ENCODE data around the gene ITPR1. TPM values are rescaled to one million over a fixed set of nuclear protein-coding genes. Genes with fewer than 3 reads are reported as not detected.

The ITPR1 gene
- total and polyA plus RNA-seq, 2 experiments from 2014 or later, result 6.8 to 21.0 TPM

GRCh38 chr3:4826237-4827100 lies 333.3 kb downstream of the ITPR1 start (continued):
- TF ChIP-seq REST (IDR thresholded peaks at IDR 0.05; ENCODE audit: unreplicated experiment) (no peak), ZNF114 (CRISPR knock-in tag; IDR thresholded peaks at IDR 0.05) (no peak), CREB1 (CRISPR knock-in tag; IDR thresholded peaks at IDR 0.05; ENCODE audit: low read depth) (no peak)

GRCh38 chr3:4827767-4828166 lies 334.6 kb downstream of the ITPR1 start:
- no peaks in the 10 kb centered on the region for H3F3A ChIP-seq (replicated peaks; ENCODE audit: low read depth)
- TF ChIP-seq STAT1 (IDR thresholded peaks at IDR 0.05; ENCODE audit: unreplicated experiment) (no peak), CTCF (conservative IDR thresholded peaks at IDR 0.05; ENCODE audit: low read depth in 2 of 2) (no peak), EZH2 (IDR thresholded peaks at IDR 0.05; ENCODE audit: low read depth, unreplicated experiment) (no peak), ZNF462 (CRISPR knock-in tag; IDR thresholded peaks at IDR 0.05) (no peak), REST (IDR thresholded peaks at IDR 0.05; ENCODE audit: unreplicated experiment) (no peak), ZNF114 (CRISPR knock-in tag; IDR thresholded peaks at IDR 0.05) (no peak), CREB1 (CRISPR knock-in tag; IDR thresholded peaks at IDR 0.05; ENCODE audit: low read depth) (no peak)
- no peak overlapping the region for H3K4me2 ChIP-seq
- no peaks in the 10 kb centered on the region for H3K27me3 Mint-ChIP-seq (ENCODE audit: insufficient read depth, low read depth, poor library complexity)
- H3K4me1 Mint-ChIP-seq, result peaks cover 30% of the 10 kb centered on the region
- H3K27ac Mint-ChIP-seq, result no peak overlapping the region
- H3K4me3 ChIP-seq, result no peak overlapping the region
- no peaks in the 10 kb centered on the region for H3K27me3 ChIP-seq (ENCODE audit: insufficient read depth)
- peaks cover 9% of the 10 kb centered on the region for H3K4me1 ChIP-seq (ENCODE audit: insufficient read depth)
- no peak overlapping the region for H3K4me3 Mint-ChIP-seq
- H3K36me3 Mint-ChIP-seq (ENCODE audit: low read depth), result no peaks in the 10 kb centered on the region
- no peaks in the 10 kb centered on the region for H3K36me3 ChIP-seq (ENCODE audit: insufficient read depth)
- H3K27ac ChIP-seq (ENCODE audit: low read depth), result no peak overlapping the region
- no peaks in the 10 kb centered on the region for H3K79me2 ChIP-seq (replicated peaks; ENCODE audit: insufficient read depth)
- ATAC-seq (no peak), DNase-seq (ENCODE audit: low spot score) (no peak)
- no peak overlapping the region for H2AFZ ChIP-seq
- H3K9me2 ChIP-seq (ENCODE audit: insufficient read depth), result no peaks in the 10 kb centered on the region
- H3K9me3 Mint-ChIP-seq, result no peaks in the 10 kb centered on the region
- H4K20me1 ChIP-seq (replicated peaks; ENCODE audit: insufficient read depth), result no peaks in the 10 kb centered on the region

All from GM23338 (cell line).